ENCODE data around the gene ZNF281. TPM values are rescaled to one million over a fixed set of nuclear protein-coding genes. Genes with fewer than 3 reads are reported as not detected.

The ZNF281 gene
- total RNA-seq, 2 donors from 2014 or later = 8.5 to 11.8 TPM

- H3K36me3 ChIP-seq = no peaks in the 10 kb centered on the region
- intact Hi-C loops (cut with DNase I) = no loop called here
- no peak overlapping the region for H3K9ac ChIP-seq (ENCODE audit: low read depth in 2 of 2, low read length in 2 of 2)
These were observed 36.0 kb downstream of the ZNF281 start for GRCh38 chr1:200373811-200374231.

DNA sequence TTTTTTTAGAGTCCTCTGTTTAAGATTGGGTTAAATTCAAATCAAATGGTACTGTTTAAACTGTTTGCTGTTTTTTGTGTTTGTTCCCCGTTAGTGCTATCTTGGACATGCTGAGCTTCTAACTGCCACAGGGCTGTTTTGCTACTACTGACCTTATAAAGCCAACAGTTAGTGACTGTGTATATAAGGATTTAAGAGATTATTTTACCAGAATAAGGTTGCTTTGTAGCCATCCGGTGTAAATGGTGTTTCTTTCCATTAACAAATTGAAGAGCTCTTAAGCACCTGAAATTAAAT lies 37.0 kb downstream of the ZNF281 start:
- Histone ChIP-seq H3K27ac (no peak overlapping the region), H3K9ac (ENCODE audit: low read depth in 2 of 2, low read length in 2 of 2) (no peak overlapping the region)
- DNase-seq = no peak

More at GRCh38 chr1:200373811-200374231, 36.0 kb downstream of the ZNF281 start:
- H3K27ac ChIP-seq = no peak overlapping the region
- H3K27me3 ChIP-seq = no peaks in the 10 kb centered on the region
- no peaks in the 10 kb centered on the region for H3K9me3 ChIP-seq
- no peak overlapping the region for H3K4me3 ChIP-seq
- no peak for DNase-seq
- H3K4me1 ChIP-seq = no peaks in the 10 kb centered on the region
- TF ChIP-seq, protein P1, sequence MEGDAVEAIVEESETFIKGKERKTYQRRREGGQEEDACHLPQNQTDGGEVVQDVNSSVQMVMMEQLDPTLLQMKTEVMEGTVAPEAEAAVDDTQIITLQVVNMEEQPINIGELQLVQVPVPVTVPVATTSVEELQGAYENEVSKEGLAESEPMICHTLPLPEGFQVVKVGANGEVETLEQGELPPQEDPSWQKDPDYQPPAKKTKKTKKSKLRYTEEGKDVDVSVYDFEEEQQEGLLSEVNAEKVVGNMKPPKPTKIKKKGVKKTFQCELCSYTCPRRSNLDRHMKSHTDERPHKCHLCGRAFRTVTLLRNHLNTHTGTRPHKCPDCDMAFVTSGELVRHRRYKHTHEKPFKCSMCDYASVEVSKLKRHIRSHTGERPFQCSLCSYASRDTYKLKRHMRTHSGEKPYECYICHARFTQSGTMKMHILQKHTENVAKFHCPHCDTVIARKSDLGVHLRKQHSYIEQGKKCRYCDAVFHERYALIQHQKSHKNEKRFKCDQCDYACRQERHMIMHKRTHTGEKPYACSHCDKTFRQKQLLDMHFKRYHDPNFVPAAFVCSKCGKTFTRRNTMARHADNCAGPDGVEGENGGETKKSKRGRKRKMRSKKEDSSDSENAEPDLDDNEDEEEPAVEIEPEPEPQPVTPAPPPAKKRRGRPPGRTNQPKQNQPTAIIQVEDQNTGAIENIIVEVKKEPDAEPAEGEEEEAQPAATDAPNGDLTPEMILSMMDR (IDR thresholded peaks at IDR 0.05) = no peak

DNA sequence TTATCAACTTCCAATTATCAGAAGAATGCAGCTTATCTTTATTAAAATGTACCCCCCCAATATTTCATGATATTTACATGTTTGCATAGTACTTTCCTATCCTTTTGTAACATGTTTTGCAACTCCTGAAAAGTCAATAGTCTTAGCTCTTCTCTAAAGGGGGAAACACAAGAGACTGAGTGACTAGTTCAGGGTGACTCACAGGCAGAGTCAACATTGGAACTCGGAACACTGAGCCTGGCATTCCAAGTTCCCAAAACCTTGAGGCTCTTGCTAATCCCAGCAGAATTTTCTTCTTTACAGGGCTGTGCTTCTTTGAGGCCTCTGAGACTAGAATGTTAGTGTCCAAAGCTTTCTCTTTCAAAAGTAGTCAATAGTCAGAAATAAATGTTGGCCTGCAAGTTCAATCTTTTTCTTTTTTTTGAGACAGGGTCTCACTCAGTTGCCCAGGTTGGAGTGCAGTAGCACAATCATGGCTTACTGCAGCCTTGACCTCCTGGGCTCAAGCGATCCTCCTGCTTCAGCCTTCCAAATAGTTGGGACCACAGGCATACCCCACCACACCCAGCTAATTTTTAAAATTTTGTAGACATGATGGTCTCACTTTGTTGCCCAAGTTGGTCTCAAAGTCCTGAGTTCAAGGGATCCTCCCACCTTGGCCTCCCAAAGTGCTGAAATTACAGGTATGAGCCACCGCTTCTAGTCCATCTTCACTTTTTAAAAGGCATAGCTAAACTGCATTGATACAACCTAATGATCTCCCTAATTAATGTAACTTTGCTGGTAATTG lies 37.5 kb downstream of the ZNF281 start:
- Histone ChIP-seq H3K36me3 (no peaks in the 10 kb centered on the region), H3K4me3 (no peak overlapping the region), H3K9me3 (no peaks in the 10 kb centered on the region), H3K4me1 (no peaks in the 10 kb centered on the region), H3K27ac (no peak overlapping the region), H3K27me3 (no peaks in the 10 kb centered on the region), H3K9ac (ENCODE audit: low read depth in 2 of 2, low read length in 2 of 2) (no peak overlapping the region)
- intact Hi-C loops (cut with DNase I) = no loop called here
- no peak for DNase-seq
- TF ChIP-seq, protein P1 (IDR thresholded peaks at IDR 0.05) = no peak

More for the DNA sequence above, 37.0 kb downstream of the ZNF281 start:
- intact Hi-C loops (cut with DNase I) = no loop called here
- Histone ChIP-seq H3K4me1 (no peaks in the 10 kb centered on the region), H3K27me3 (no peaks in the 10 kb centered on the region), H3K9me3 (no peaks in the 10 kb centered on the region), H3K36me3 (no peaks in the 10 kb centered on the region), H3K4me3 (no peak overlapping the region)
- TF ChIP-seq, protein P1 (IDR thresholded peaks at IDR 0.05) = no peak

- TF ChIP-seq, protein P1 (IDR thresholded peaks at IDR 0.05) = no peak
These were observed 40.1 kb downstream of the ZNF281 start for GRCh38 chr1:200369706-200370105.

GRCh38 chr1:200369131-200369530 lies 40.7 kb downstream of the ZNF281 start:
- H3K9me3 ChIP-seq = no peaks in the 10 kb centered on the region
- no peak overlapping the region for H3K9ac ChIP-seq (ENCODE audit: low read depth in 2 of 2, low read length in 2 of 2)
- no peaks in the 10 kb centered on the region for H3K36me3 ChIP-seq
- H3K4me1 ChIP-seq = no peaks in the 10 kb centered on the region
- TF ChIP-seq, protein P1 (IDR thresholded peaks at IDR 0.05) = no peak
- intact Hi-C loops (cut with DNase I) = no loop called here
- DNase-seq = no peak
- H3K27ac ChIP-seq = no peak overlapping the region
- no peaks in the 10 kb centered on the region for H3K27me3 ChIP-seq
- H3K4me3 ChIP-seq = no peak overlapping the region

More at GRCh38 chr1:200369706-200370105, 40.1 kb downstream of the ZNF281 start:
- Histone ChIP-seq H3K4me1 (no peaks in the 10 kb centered on the region), H3K9ac (ENCODE audit: low read depth in 2 of 2, low read length in 2 of 2) (no peak overlapping the region), H3K9me3 (no peaks in the 10 kb centered on the region), H3K36me3 (no peaks in the 10 kb centered on the region), H3K27ac (no peak overlapping the region), H3K4me3 (no peak overlapping the region), H3K27me3 (no peaks in the 10 kb centered on the region)
- no peak for DNase-seq
- intact Hi-C loops (cut with DNase I) = no loop called here

Data from colonic mucosa (tissue), 4 donors.